Measurements from ENCODE around the gene SMARCA5.

- TF ChIP-seq ARNTL (CRISPR knock-in tag; IDR thresholded peaks at IDR 0.05; ENCODE audit: borderline replicate concordance, low read depth): no peak
- no peak for TF ChIP-seq ZFP3 (CRISPR knock-in tag; IDR thresholded peaks at IDR 0.05)
- no peak for TF ChIP-seq BACH2 (CRISPR knock-in tag; IDR thresholded peaks at IDR 0.05; ENCODE audit: borderline replicate concordance)
- no peak for TF ChIP-seq PPARA (CRISPR knock-in tag; IDR thresholded peaks at IDR 0.05; ENCODE audit: borderline replicate concordance)
- TF ChIP-seq TSHZ2 (CRISPR knock-in tag; IDR thresholded peaks at IDR 0.05): no peak
- TF ChIP-seq PATZ1 (CRISPR knock-in tag; IDR thresholded peaks at IDR 0.05; ENCODE audit: borderline replicate concordance): no peak
- no peak for TF ChIP-seq TCF4 (CRISPR knock-in tag; IDR thresholded peaks at IDR 0.05; ENCODE audit: borderline replicate concordance)
- TF ChIP-seq ESRRG (CRISPR knock-in tag; IDR thresholded peaks at IDR 0.05): no peak
- TF ChIP-seq ZC3H10 (CRISPR knock-in tag; IDR thresholded peaks at IDR 0.05): no peak
- TF ChIP-seq CREB5 (CRISPR knock-in tag; IDR thresholded peaks at IDR 0.05; ENCODE audit: low read depth): no peak
- no peak for TF ChIP-seq ZFP30 (CRISPR knock-in tag; IDR thresholded peaks at IDR 0.05)
- no peak for TF ChIP-seq ISL1 (CRISPR knock-in tag; IDR thresholded peaks at IDR 0.05)
- no peak for TF ChIP-seq ZNF565 (CRISPR knock-in tag; conservative IDR thresholded peaks at IDR 0.05; ENCODE audit: low read depth)
These were observed 26.1 kb downstream of the SMARCA5 start for GRCh38 chr4:143539670-143540023.

Data from SK-N-SH treated with all-trans-retinoic acid at 6 μM for 48 hours (cell line).